Adrenal gland (tissue), 5 donors: ENCODE results near the gene SCGB2B2.

ENCODE experiments used
- POLR2A ChIP-seq, 2 donors: fragments of 450-650 bp; IDR thresholded peaks; one replicate each; pipeline ENCODE4 v1.6.1; 2017; ENCODE audit warnings: antibody characterized with exemption in 2 of 2, mild to moderate bottlenecking in 2 of 2, moderate library complexity in 1 of 2
- TF ChIP-seq, protein P1 (sequence below), 6 experiments: fragments of 450-650 bp in 4 of 6; fragments of 200-600 bp in 2 of 6; sonication (generic) in 1 of 6; IDR thresholded peaks; 1 replicate in 5 of 6; 2 replicates in 1 of 6; pipeline versions ENCODE4 v1.5.1 to v1.8.0; 2016 to 2021; ENCODE audit warnings: antibody characterized with exemption in 6 of 6, mild to moderate bottlenecking in 2 of 6, moderate library complexity in 1 of 6
- donor health status: DM: no; HTN: no; CAD: no.

DNA sequence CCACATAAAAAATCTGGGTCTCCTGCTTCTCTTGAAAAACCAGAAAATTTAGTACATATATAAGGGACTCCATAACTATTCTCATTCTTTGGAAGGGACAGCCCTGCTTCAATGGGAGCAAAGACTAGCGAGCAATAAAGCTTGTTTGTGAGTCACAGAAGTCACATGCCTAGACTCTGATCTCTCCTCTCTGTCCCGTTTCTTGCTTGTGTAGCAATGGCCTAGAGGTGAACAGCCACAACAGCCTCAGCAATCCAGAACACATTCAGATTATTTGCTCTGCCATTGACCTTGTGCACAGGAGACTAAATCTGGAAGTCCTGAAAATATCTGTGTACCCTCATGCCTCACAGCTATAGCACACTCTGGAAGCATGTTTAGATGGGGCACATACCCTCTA lies 43.2 kb downstream of the SCGB2B2 start:
- TF ChIP-seq, protein P1, sequence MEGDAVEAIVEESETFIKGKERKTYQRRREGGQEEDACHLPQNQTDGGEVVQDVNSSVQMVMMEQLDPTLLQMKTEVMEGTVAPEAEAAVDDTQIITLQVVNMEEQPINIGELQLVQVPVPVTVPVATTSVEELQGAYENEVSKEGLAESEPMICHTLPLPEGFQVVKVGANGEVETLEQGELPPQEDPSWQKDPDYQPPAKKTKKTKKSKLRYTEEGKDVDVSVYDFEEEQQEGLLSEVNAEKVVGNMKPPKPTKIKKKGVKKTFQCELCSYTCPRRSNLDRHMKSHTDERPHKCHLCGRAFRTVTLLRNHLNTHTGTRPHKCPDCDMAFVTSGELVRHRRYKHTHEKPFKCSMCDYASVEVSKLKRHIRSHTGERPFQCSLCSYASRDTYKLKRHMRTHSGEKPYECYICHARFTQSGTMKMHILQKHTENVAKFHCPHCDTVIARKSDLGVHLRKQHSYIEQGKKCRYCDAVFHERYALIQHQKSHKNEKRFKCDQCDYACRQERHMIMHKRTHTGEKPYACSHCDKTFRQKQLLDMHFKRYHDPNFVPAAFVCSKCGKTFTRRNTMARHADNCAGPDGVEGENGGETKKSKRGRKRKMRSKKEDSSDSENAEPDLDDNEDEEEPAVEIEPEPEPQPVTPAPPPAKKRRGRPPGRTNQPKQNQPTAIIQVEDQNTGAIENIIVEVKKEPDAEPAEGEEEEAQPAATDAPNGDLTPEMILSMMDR (IDR thresholded peaks at IDR 0.05): no peak
- TF ChIP-seq POLR2A (IDR thresholded peaks at IDR 0.05): no peak
